Fibroblast of lung (primary cell): ENCODE data around the gene GRAMD1A. TPM values are rescaled to one million over a fixed set of nuclear protein-coding genes. Genes with fewer than 3 reads are reported as not detected.
"Not testable (repeated sequence)": the region's sequence is repeated elsewhere in the genome, so short reads cannot be mapped to it uniquely, and the experiment has no call there.

Experiments used
- DNase-seq, 2 donors: peaks; one replicate each; pipeline versions ENCODE4 v3.0.0 to v3.0.0-alpha.2; 2010; ENCODE audit warnings: low read depth in 2 of 2
- H2AFZ ChIP-seq: 2 replicates; pipeline ENCODE4 v1.5.1; 2012; ENCODE audit warnings: low read length, control low read depth, inconsistent platforms
- H3K27ac ChIP-seq: 2 replicates; pipeline ENCODE4 v1.5.1; 2011; ENCODE audit warnings: low read length, control low read depth; ENCODE audit not compliant: insufficient read depth
- H3K27me3 ChIP-seq: 2 replicates; pipeline ENCODE4 v1.5.1; 2011; ENCODE audit warnings: mild to moderate bottlenecking, low read length; ENCODE audit not compliant: control insufficient read depth, insufficient read depth
- H3K36me3 ChIP-seq: 2 replicates; pipeline ENCODE4 v1.5.1; 2011; ENCODE audit warnings: low read length; ENCODE audit not compliant: control insufficient read depth, insufficient read depth
- H3K4me1 ChIP-seq: 2 replicates; pipeline ENCODE4 v1.5.1; 2011; ENCODE audit warnings: low read length; ENCODE audit not compliant: control insufficient read depth, insufficient read depth; ENCODE audit errors: extremely low read depth
- H3K4me2 ChIP-seq: 2 replicates; pipeline ENCODE4 v1.5.1; 2011; ENCODE audit warnings: low read length, control low read depth; ENCODE audit not compliant: insufficient read depth; ENCODE audit errors: extremely low read depth
- H3K4me3 ChIP-seq, 4 experiments: fragments of 200-600 bp in 1 of 4; sonication (generic) in 1 of 4; replicated peaks in 1 of 4; 2 replicates each; pipeline ENCODE4 v1.5.1; 2011 to 2016; ENCODE audit warnings: low read length in 4 of 4, low read depth in 3 of 4, mild to moderate bottlenecking in 3 of 4, control low read depth in 2 of 4, inconsistent platforms in 1 of 4, mixed read lengths in 1 of 4; ENCODE audit not compliant: insufficient read depth in 1 of 4; ENCODE audit errors: control extremely low read depth in 1 of 4
- H3K79me2 ChIP-seq: 2 replicates; pipeline ENCODE4 v1.5.1; 2012; ENCODE audit warnings: mild to moderate bottlenecking, low read length, inconsistent platforms; ENCODE audit not compliant: control insufficient read depth, insufficient read depth
- H3K9ac ChIP-seq: 2 replicates; pipeline ENCODE4 v1.5.1; 2011; ENCODE audit warnings: mild to moderate bottlenecking, low read length, control low read depth; ENCODE audit not compliant: insufficient read depth
- H3K9me3 ChIP-seq: 2 replicates; pipeline ENCODE4 v1.5.1; 2012; ENCODE audit warnings: low read depth, low read length; ENCODE audit not compliant: control insufficient read depth, insufficient read depth
- H4K20me1 ChIP-seq: 2 replicates; pipeline ENCODE4 v1.5.1; 2011; ENCODE audit warnings: low read length; ENCODE audit not compliant: control insufficient read depth, insufficient read depth; ENCODE audit errors: extremely low read depth
- CTCF ChIP-seq, 2 donors: IDR thresholded peaks in 1 of 2; conservative IDR thresholded peaks in 1 of 2; 1 replicate in 1 of 2; 2 replicates in 1 of 2; pipeline ENCODE4 v1.5.1; 2011 to 2012; ENCODE audit warnings: low read length in 2 of 2, control low read depth in 1 of 2, inconsistent platforms in 1 of 2, low read depth in 1 of 2, mild to moderate bottlenecking in 1 of 2
- EZH2 ChIP-seq: IDR thresholded peaks from 2 replicates; pipeline ENCODE4 v1.5.1; 2012; ENCODE audit warnings: low read length, control low read depth, mild to moderate bottlenecking; ENCODE audit errors: missing control alignments
- polyA plus RNA-seq, 2 donors: library from polyadenylated mRNA; depleted of rRNA in 1 of 2; stranded (reverse) in 1 of 2; unstranded in 1 of 2; fragments of >200 nt; gene quantifications; 2 replicates each; pipeline ENCODE4 v1.2.1, GENCODE V29; 2011 to 2012; ENCODE audit warnings: missing spikeins in 1 of 2
- total RNA-seq: library from RNA; depleted of rRNA; stranded (reverse); fragments of >200 nt; gene quantifications from 2 replicates; pipeline ENCODE4 v1.2.1, GENCODE V29; 2014

Gene GRAMD1A
- total and polyA plus RNA-seq, 2 donors (not counting 1 experiment from before 2014, with no cell fraction given), result 21.4 to 24.4 TPM

- no peak overlapping the region for H3K27ac ChIP-seq
- no peak overlapping the region for H3K4me3 ChIP-seq
- H3K79me2 ChIP-seq, result no peaks in the 10 kb centered on the region
- no peaks in the 10 kb centered on the region for H4K20me1 ChIP-seq
- H3K4me1 ChIP-seq, result no peaks in the 10 kb centered on the region
- no peak for DNase-seq
- TF ChIP-seq CTCF (conservative IDR thresholded peaks at IDR 0.05 in 1 of 2, IDR thresholded peaks at IDR 0.05 in 1 of 2; ENCODE audit: low read depth in 1 of 2, low read length in 2 of 2) (no peak), EZH2 (no peak)
- H3K9ac ChIP-seq, result no peak overlapping the region
- no peaks in the 10 kb centered on the region for H3K36me3 ChIP-seq
- H3K4me2 ChIP-seq, result no peak overlapping the region
- H2AFZ ChIP-seq, result no peak overlapping the region
- H3K9me3 ChIP-seq, result no peaks in the 10 kb centered on the region
- no peaks in the 10 kb centered on the region for H3K27me3 ChIP-seq
Observed at GRCh38 chr19:34991542-34992333, 8.4 kb upstream of the GRAMD1A start.

DNA sequence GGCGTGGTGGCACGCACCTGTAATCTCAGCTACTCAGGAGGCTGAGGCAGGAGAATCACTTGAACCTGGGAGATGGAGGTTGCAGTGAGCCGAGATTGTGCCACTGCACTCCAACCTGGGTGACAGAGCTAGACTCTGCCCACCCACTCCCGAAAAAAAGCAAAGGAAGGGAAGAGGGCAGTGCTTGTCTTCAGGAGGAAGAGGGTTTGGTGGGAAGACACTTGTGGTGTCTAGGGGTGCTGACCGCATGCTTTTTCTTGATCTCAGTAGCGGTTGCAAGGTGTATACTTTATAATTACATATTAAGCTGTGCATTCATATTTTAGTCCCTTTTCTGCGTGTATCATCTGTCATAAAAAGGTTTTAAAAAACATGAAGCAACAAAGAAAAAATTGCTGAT is 7.5 kb upstream of the GRAMD1A start:
- H3K79me2 ChIP-seq, H3K4me3 ChIP-seq, H3K4me2 ChIP-seq, H3K27ac ChIP-seq, H3K36me3 ChIP-seq, H3K27me3 ChIP-seq, H2AFZ ChIP-seq, H3K9ac ChIP-seq, H3K9me3 ChIP-seq, DNase-seq, H4K20me1 ChIP-seq, H3K4me1 ChIP-seq: not testable (repeated sequence)

- no peak overlapping the region for H2AFZ ChIP-seq
- no peak for DNase-seq
- no peak overlapping the region for H3K4me2 ChIP-seq
- H3K79me2 ChIP-seq, result no peaks in the 10 kb centered on the region
- H3K27me3 ChIP-seq, result no peaks in the 10 kb centered on the region
- H4K20me1 ChIP-seq, result no peaks in the 10 kb centered on the region
- H3K4me1 ChIP-seq, result peaks cover 1% of the 10 kb centered on the region
- H3K4me3 ChIP-seq, result no peak overlapping the region
- no peak overlapping the region for H3K9ac ChIP-seq
- H3K27ac ChIP-seq, result no peak overlapping the region
- no peak for TF ChIP-seq CTCF (conservative IDR thresholded peaks at IDR 0.05 in 1 of 2, IDR thresholded peaks at IDR 0.05 in 1 of 2; ENCODE audit: low read depth in 1 of 2, low read length in 2 of 2)
- TF ChIP-seq EZH2, result no peak
- H3K36me3 ChIP-seq, result no peaks in the 10 kb centered on the region
- H3K9me3 ChIP-seq, result no peaks in the 10 kb centered on the region
Observed at GRCh38 chr19:34994286-34994642, 5.9 kb upstream of the GRAMD1A start.
